ENCODE results near the gene HYPK. TPM values are rescaled to one million over a fixed set of nuclear protein-coding genes. Genes with fewer than 3 reads are reported as not detected.

Gene HYPK
- total RNA-seq, 1 donor from 2014 or later, result 11.3 TPM

- no peak overlapping the region for H3K4me3 ChIP-seq
- H3K27me3 ChIP-seq, result no peaks in the 10 kb centered on the region
- no peak for DNase-seq
- H3K9me3 ChIP-seq, result no peaks in the 10 kb centered on the region
- no peak overlapping the region for H3K27ac ChIP-seq
- H3K4me1 ChIP-seq, result no peaks in the 10 kb centered on the region
- TF ChIP-seq CTCF (IDR thresholded peaks at IDR 0.05), result no peak
- intact Hi-C loops (cut with DNase I), result no loop called here
- peak; percentile 16 for ATAC-seq
- H3K36me3 ChIP-seq, result peaks cover 73% of the 10 kb centered on the region
Observed at GRCh38 chr15:43771816-43772215, 28.6 kb upstream of the HYPK start.

- ATAC-seq (no peak), DNase-seq (no peak)
- Histone ChIP-seq H3K9me3 (no peaks in the 10 kb centered on the region), H3K4me1 (peaks cover 2% of the 10 kb centered on the region), H3K27ac (no peak overlapping the region), H3K27me3 (no peaks in the 10 kb centered on the region), H3K4me3 (no peak overlapping the region), H3K36me3 (peaks cover 65% of the 10 kb centered on the region)
- no peak for TF ChIP-seq CTCF (IDR thresholded peaks at IDR 0.05)
- intact Hi-C loops (cut with DNase I), result no loop called here
Observed at GRCh38 chr15:43772624-43773023, 27.8 kb upstream of the HYPK start.

- Histone ChIP-seq H3K4me3 (no peak overlapping the region), H3K27ac (no peak overlapping the region), H3K27me3 (no peaks in the 10 kb centered on the region), H3K36me3 (peaks cover 51% of the 10 kb centered on the region), H3K4me1 (peaks cover 8% of the 10 kb centered on the region), H3K9me3 (no peaks in the 10 kb centered on the region)
- ATAC-seq (no peak), DNase-seq (no peak)
- no peak for TF ChIP-seq CTCF (IDR thresholded peaks at IDR 0.05)
- intact Hi-C loops (cut with DNase I), result no loop called here
Observed at GRCh38 chr15:43774062-43774461, 26.3 kb upstream of the HYPK start.

- DNase-seq, result peak; percentile 48
- ATAC-seq, result peak; percentile 2
- intact Hi-C loops (cut with DNase I), result no loop called here
- H3K4me3 ChIP-seq, result no peak overlapping the region
- no peaks in the 10 kb centered on the region for H3K9me3 ChIP-seq
- H3K36me3 ChIP-seq, result peaks cover 36% of the 10 kb centered on the region
- peak; percentile 25 for TF ChIP-seq CTCF (IDR thresholded peaks at IDR 0.05)
- peaks cover 8% of the 10 kb centered on the region for H3K4me1 ChIP-seq
- no peaks in the 10 kb centered on the region for H3K27me3 ChIP-seq
- H3K27ac ChIP-seq, result no peak overlapping the region
Observed at GRCh38 chr15:43775411-43775965, 24.9 kb upstream of the HYPK start.

- peak; percentile 74 for DNase-seq
- no peaks in the 10 kb centered on the region for H3K27me3 ChIP-seq
- peak overlapping the region; percentile 66 for H3K4me3 ChIP-seq
- peak overlapping the region; percentile 87 for H3K27ac ChIP-seq
- no peak for TF ChIP-seq CTCF (IDR thresholded peaks at IDR 0.05)
- peaks cover 8% of the 10 kb centered on the region for H3K4me1 ChIP-seq
- no peaks in the 10 kb centered on the region for H3K9me3 ChIP-seq
- intact Hi-C loops (cut with DNase I), result no loop called here
- peak; percentile 7 for ATAC-seq
- H3K36me3 ChIP-seq, result peaks cover 29% of the 10 kb centered on the region
Observed at GRCh38 chr15:43776101-43776717, 24.2 kb upstream of the HYPK start.

Data from upper lobe of right lung (tissue), 1 donor.